ENCODE results near the gene CAV2. TPM values are rescaled to one million over a fixed set of nuclear protein-coding genes. Genes with fewer than 3 reads are reported as not detected.

The CAV2 gene, protein sequence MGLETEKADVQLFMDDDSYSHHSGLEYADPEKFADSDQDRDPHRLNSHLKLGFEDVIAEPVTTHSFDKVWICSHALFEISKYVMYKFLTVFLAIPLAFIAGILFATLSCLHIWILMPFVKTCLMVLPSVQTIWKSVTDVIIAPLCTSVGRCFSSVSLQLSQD
- polyA plus RNA-seq (2013, experiment 1 of 4) = 0.37 TPM
- 0.44 TPM for polyA plus RNA-seq (2013, experiment 2 of 4)
- polyA plus RNA-seq (2013, experiment 3 of 4) = 1.0 TPM
- polyA plus RNA-seq (2013, experiment 4 of 4) = 1.2 TPM

DNA sequence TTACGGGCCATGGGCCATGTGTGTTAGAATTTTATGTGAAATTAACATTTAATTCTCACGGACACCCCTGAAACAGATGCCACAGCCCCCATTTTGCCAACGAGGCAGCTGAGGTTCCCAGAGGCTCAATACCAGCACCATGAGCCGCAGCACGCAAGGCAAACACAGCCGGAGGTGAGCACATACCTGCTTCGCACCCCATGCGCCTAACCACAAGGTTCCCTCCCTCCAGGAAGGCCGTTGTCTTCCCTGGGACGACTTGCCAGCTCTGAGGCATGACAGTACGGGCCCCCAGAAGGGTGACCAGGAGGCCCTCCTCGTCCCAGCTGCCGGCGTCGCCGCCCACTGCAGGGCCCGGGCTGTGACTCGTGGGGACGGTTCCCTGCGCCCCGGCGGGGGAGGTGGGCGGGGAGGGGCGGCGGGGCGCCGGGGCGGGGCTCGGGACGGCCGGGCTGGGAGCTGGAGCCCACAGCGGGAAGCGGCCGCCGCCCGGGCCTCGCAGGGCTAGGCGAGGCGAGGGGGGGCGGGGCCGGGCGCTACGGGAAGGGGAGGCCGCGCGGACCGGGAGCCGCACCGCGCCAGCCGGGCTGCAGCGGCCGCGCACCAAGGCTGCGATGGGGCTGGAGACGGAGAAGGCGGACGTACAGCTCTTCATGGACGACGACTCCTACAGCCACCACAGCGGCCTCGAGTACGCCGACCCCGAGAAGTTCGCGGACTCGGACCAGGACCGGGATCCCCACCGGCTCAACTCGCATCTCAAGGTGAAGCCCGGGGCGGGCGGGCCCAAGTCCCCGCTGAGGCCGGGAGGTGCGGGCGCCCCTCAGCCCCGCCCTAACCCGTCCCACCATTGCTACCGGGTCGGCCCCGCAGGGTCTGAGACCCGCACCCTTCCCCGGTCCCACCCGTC, at the start of gene CAV2:
TSS of gene CAV2 (plus strand) at position 571 of the 910 bp plus-strand sequence. CDS start at position 615, 44 bp downstream.
- H3K27ac ChIP-seq (ENCODE audit: insufficient read depth, low read depth, low read length, poor library complexity, severe bottlenecking) = no peak within 1 kb of the TSS
- H3K36me3 ChIP-seq (ENCODE audit: control insufficient read depth, insufficient read depth, low read length) = no peaks in the 10 kb centered on the region
- H3K4me1 ChIP-seq (ENCODE audit: control insufficient read depth, insufficient read depth, low read length) = no peaks in the 10 kb centered on the region

DNA sequence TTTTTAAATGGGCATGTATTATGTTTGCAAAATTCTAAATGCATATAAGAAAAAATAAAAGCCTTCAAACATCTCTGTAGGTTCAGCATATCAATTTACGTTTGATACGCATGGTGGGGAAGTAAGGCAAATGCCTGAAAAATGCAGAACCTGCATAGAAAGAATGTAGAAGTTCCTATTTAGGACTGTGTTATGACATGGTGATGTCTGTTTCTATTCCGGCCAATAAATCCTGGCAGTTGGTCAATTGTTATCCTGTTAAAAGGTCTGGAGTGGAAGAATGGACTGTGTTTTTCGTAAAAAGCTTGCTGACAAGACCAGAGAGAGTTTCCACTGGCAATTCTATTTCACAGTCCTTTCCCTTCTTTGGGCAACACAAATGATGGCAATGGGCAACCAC, 49.6 kb upstream of the CAV2 start:
- Histone ChIP-seq H3K9me3 (ENCODE audit: control insufficient read depth, low read length) (no peaks in the 10 kb centered on the region), H3K27me3 (ENCODE audit: control insufficient read depth, insufficient read depth, low read length, poor library complexity, severe bottlenecking) (no peaks in the 10 kb centered on the region), H3K4me3 (ENCODE audit: insufficient read depth, low read depth, low read length) (no peak overlapping the region), H3K36me3 (ENCODE audit: control insufficient read depth, insufficient read depth, low read length) (no peaks in the 10 kb centered on the region), H3K4me1 (ENCODE audit: control insufficient read depth, insufficient read depth, low read length) (no peaks in the 10 kb centered on the region), H3K27ac (ENCODE audit: insufficient read depth, low read depth, low read length, poor library complexity, severe bottlenecking) (no peak overlapping the region)
- 93 to 98% methylated on average over 4 of the region's 4 CpGs for WGBS, 2 experiments

More for the DNA sequence above, at the start of gene CAV2:
- no peaks in the 10 kb centered on the region for H3K9me3 ChIP-seq (ENCODE audit: control insufficient read depth, low read length)
- peak within 1 kb of the TSS; percentile 56 for H3K4me3 ChIP-seq (ENCODE audit: insufficient read depth, low read depth, low read length)
- whole genome bisulfite sequencing, 2 experiments = 4 to 5% methylated on average over 85 to 86 of the region's 86 CpGs
- H3K27me3 ChIP-seq (ENCODE audit: control insufficient read depth, insufficient read depth, low read length, poor library complexity, severe bottlenecking) = peaks cover 35% of the 10 kb centered on the region

GRCh38 chr7:116451957-116452729, 47.4 kb upstream of the CAV2 start:
- 96% methylated on average over 2 of the region's 2 CpGs for WGBS, 2 experiments
- no peak overlapping the region for H3K4me3 ChIP-seq (ENCODE audit: insufficient read depth, low read depth, low read length)
- no peaks in the 10 kb centered on the region for H3K36me3 ChIP-seq (ENCODE audit: control insufficient read depth, insufficient read depth, low read length)
- H3K9me3 ChIP-seq (ENCODE audit: control insufficient read depth, low read length) = no peaks in the 10 kb centered on the region
- H3K27ac ChIP-seq (ENCODE audit: insufficient read depth, low read depth, low read length, poor library complexity, severe bottlenecking) = no peak overlapping the region
- H3K4me1 ChIP-seq (ENCODE audit: control insufficient read depth, insufficient read depth, low read length) = no peaks in the 10 kb centered on the region
- no peaks in the 10 kb centered on the region for H3K27me3 ChIP-seq (ENCODE audit: control insufficient read depth, insufficient read depth, low read length, poor library complexity, severe bottlenecking)

DNA sequence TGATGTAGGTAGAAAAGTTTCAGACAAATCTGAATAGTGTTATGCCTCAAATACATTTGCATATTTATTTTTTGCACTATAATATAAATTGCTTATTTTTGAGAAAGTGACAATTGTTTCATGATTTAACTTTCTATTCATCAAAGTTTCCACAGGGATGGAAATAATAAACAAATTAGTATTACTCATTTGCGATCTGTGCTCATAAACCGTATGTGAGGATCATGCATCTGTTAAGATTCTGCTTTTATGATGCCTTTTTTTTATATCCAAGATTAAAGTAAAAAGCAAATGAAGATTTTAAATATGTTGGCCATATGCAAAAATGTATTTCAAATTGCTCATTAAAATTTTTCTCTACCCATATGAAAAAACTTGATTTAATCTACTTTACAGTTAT, 45.2 kb upstream of the CAV2 start:
- Histone ChIP-seq H3K36me3 (ENCODE audit: control insufficient read depth, insufficient read depth, low read length) (no peaks in the 10 kb centered on the region), H3K9me3 (ENCODE audit: control insufficient read depth, low read length) (no peaks in the 10 kb centered on the region), H3K27me3 (ENCODE audit: control insufficient read depth, insufficient read depth, low read length, poor library complexity, severe bottlenecking) (no peaks in the 10 kb centered on the region), H3K4me3 (ENCODE audit: insufficient read depth, low read depth, low read length) (no peak overlapping the region), H3K27ac (ENCODE audit: insufficient read depth, low read depth, low read length, poor library complexity, severe bottlenecking) (no peak overlapping the region), H3K4me1 (ENCODE audit: control insufficient read depth, insufficient read depth, low read length) (no peaks in the 10 kb centered on the region)
- WGBS, 2 experiments = 95% methylated on average over 2 of the region's 2 CpGs; no CpG with 5 or more reads in 1 of the 2 experiments

DNA sequence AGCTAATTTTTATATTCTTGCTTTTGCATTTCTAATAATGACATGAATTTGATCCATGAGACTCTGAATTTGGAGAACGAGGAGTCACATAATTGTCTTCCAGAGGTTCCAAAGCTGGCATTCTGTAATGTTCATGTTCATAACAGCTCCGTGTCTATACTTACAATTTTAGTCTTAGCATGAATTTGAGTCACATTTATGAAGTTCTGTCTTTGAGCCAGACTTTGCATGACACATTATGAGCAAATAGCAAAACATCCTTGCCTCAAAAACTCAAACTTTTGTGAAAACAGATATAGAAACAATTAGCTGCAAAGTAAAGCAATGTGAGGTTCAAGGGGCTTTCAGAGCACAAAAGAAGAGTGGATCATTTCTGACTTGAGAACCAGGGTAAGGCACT, 44.5 kb upstream of the CAV2 start:
- no peaks in the 10 kb centered on the region for H3K4me1 ChIP-seq (ENCODE audit: control insufficient read depth, insufficient read depth, low read length)
- H3K9me3 ChIP-seq (ENCODE audit: control insufficient read depth, low read length) = no peaks in the 10 kb centered on the region
- WGBS, 2 experiments = 93 to 97% methylated on average over 2 of the region's 2 CpGs
- no peak overlapping the region for H3K27ac ChIP-seq (ENCODE audit: insufficient read depth, low read depth, low read length, poor library complexity, severe bottlenecking)
- H3K36me3 ChIP-seq (ENCODE audit: control insufficient read depth, insufficient read depth, low read length) = no peaks in the 10 kb centered on the region
- no peak overlapping the region for H3K4me3 ChIP-seq (ENCODE audit: insufficient read depth, low read depth, low read length)
- H3K27me3 ChIP-seq (ENCODE audit: control insufficient read depth, insufficient read depth, low read length, poor library complexity, severe bottlenecking) = no peaks in the 10 kb centered on the region

GRCh38 chr7:116455499-116455898, 44.0 kb upstream of the CAV2 start:
- Histone ChIP-seq H3K27ac (ENCODE audit: insufficient read depth, low read depth, low read length, poor library complexity, severe bottlenecking) (no peak overlapping the region), H3K36me3 (ENCODE audit: control insufficient read depth, insufficient read depth, low read length) (no peaks in the 10 kb centered on the region), H3K27me3 (ENCODE audit: control insufficient read depth, insufficient read depth, low read length, poor library complexity, severe bottlenecking) (no peaks in the 10 kb centered on the region), H3K4me3 (ENCODE audit: insufficient read depth, low read depth, low read length) (no peak overlapping the region), H3K4me1 (ENCODE audit: control insufficient read depth, insufficient read depth, low read length) (no peaks in the 10 kb centered on the region), H3K9me3 (ENCODE audit: control insufficient read depth, low read length) (no peaks in the 10 kb centered on the region)
- WGBS, 2 experiments = 96 to 100% methylated on average over 1 of the region's 1 CpG

DNA sequence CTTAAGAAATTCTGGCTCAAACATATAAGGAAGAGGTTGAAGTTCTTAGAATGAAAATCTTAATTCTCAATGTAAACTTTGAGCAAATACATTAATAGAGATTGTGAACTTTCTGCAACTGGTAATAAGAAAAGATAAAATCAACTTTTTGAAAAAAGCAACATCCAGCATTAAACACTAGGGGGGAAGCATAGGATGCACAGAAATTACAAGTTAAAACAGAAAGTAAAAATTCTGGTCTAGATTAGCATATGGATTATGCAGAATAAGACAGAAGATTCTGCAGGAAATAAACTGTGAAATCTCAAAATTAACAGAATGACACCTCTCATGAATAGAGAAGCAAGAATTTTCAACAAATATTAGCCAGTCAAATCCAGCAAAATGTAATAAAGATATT, 38.0 kb upstream of the CAV2 start:
- H3K27ac ChIP-seq (ENCODE audit: insufficient read depth, low read depth, low read length, poor library complexity, severe bottlenecking) = no peak overlapping the region
- no peaks in the 10 kb centered on the region for H3K27me3 ChIP-seq (ENCODE audit: control insufficient read depth, insufficient read depth, low read length, poor library complexity, severe bottlenecking)
- no peaks in the 10 kb centered on the region for H3K36me3 ChIP-seq (ENCODE audit: control insufficient read depth, insufficient read depth, low read length)
- no peaks in the 10 kb centered on the region for H3K4me1 ChIP-seq (ENCODE audit: control insufficient read depth, insufficient read depth, low read length)
- H3K4me3 ChIP-seq (ENCODE audit: insufficient read depth, low read depth, low read length) = no peak overlapping the region
- H3K9me3 ChIP-seq (ENCODE audit: control insufficient read depth, low read length) = no peaks in the 10 kb centered on the region

- no peaks in the 10 kb centered on the region for H3K4me1 ChIP-seq (ENCODE audit: control insufficient read depth, insufficient read depth, low read length)
- no peak overlapping the region for H3K4me3 ChIP-seq (ENCODE audit: insufficient read depth, low read depth, low read length)
- H3K36me3 ChIP-seq (ENCODE audit: control insufficient read depth, insufficient read depth, low read length) = no peaks in the 10 kb centered on the region
- 92 to 93% methylated on average over 4 of the region's 4 CpGs for WGBS, 2 experiments
- no peaks in the 10 kb centered on the region for H3K9me3 ChIP-seq (ENCODE audit: control insufficient read depth, low read length)
- H3K27me3 ChIP-seq (ENCODE audit: control insufficient read depth, insufficient read depth, low read length, poor library complexity, severe bottlenecking) = no peaks in the 10 kb centered on the region
- no peak overlapping the region for H3K27ac ChIP-seq (ENCODE audit: insufficient read depth, low read depth, low read length, poor library complexity, severe bottlenecking)
Measured at GRCh38 chr7:116463956-116464355, 35.6 kb upstream of the CAV2 start.

- 95 to 96% methylated on average over 2 to 3 of the region's 4 CpGs for WGBS, 2 experiments
- Histone ChIP-seq H3K27ac (ENCODE audit: insufficient read depth, low read depth, low read length, poor library complexity, severe bottlenecking) (no peak overlapping the region), H3K36me3 (ENCODE audit: control insufficient read depth, insufficient read depth, low read length) (no peaks in the 10 kb centered on the region), H3K9me3 (ENCODE audit: control insufficient read depth, low read length) (no peaks in the 10 kb centered on the region), H3K27me3 (ENCODE audit: control insufficient read depth, insufficient read depth, low read length, poor library complexity, severe bottlenecking) (no peaks in the 10 kb centered on the region), H3K4me3 (ENCODE audit: insufficient read depth, low read depth, low read length) (no peak overlapping the region), H3K4me1 (ENCODE audit: control insufficient read depth, insufficient read depth, low read length) (no peaks in the 10 kb centered on the region)
Measured at GRCh38 chr7:116464375-116464774, 35.2 kb upstream of the CAV2 start.

GRCh38 chr7:116465125-116465524, 34.4 kb upstream of the CAV2 start:
- Histone ChIP-seq H3K4me3 (ENCODE audit: insufficient read depth, low read depth, low read length) (no peak overlapping the region), H3K4me1 (ENCODE audit: control insufficient read depth, insufficient read depth, low read length) (no peaks in the 10 kb centered on the region), H3K9me3 (ENCODE audit: control insufficient read depth, low read length) (no peaks in the 10 kb centered on the region), H3K27ac (ENCODE audit: insufficient read depth, low read depth, low read length, poor library complexity, severe bottlenecking) (no peak overlapping the region), H3K36me3 (ENCODE audit: control insufficient read depth, insufficient read depth, low read length) (no peaks in the 10 kb centered on the region), H3K27me3 (ENCODE audit: control insufficient read depth, insufficient read depth, low read length, poor library complexity, severe bottlenecking) (no peaks in the 10 kb centered on the region)
- 76% methylated on average over 2 of the region's 2 CpGs for WGBS, 2 experiments

Measured in ectodermal cell (in vitro differentiated cells).